PC-9 (cell line): ENCODE data around the gene PPP3R1. TPM values are rescaled to one million over a fixed set of nuclear protein-coding genes. Genes with fewer than 3 reads are reported as not detected.

Experiments used
- BruUV-seq: library from RNA; stranded (reverse); fragments of 400-500 nt; replicated peaks from 2 replicates; lab custom pipeline; 2021; lab: Mats Ljungman, UMichigan
- CTCF ChIA-PET: fragments of 300-600 bp; sonication (Branson Sonifier 250); formaldehyde crosslinking; loops from one replicate; lab custom pipeline; 2022; ENCODE audit warnings: antibody characterized with exemption; lab: Charles Lee
- POLR2A ChIA-PET: fragments of 300-600 bp; sonication (Branson Sonifier 250); formaldehyde crosslinking; loops from one replicate; lab custom pipeline; 2022; ENCODE audit warnings: antibody characterized with exemption; ENCODE audit not compliant: unreplicated experiment; lab: Charles Lee
- DNase-seq, 2 experiments: peaks; one replicate each; pipeline versions ENCODE4 v3.0.0 to v3.0.0-alpha.2; 2015 to 2022; ENCODE audit warnings: mixed read lengths in 1 of 2
- H2AFZ ChIP-seq: fragments of 200-600 bp; sonication (generic); 2 replicates; pipeline ENCODE4 v1.8.1; 2017; ENCODE audit warnings: antibody characterized with exemption
- H3F3A ChIP-seq: fragments of 200-600 bp; sonication (generic); 2 replicates; pipeline ENCODE4 v1.8.1; 2017; ENCODE audit warnings: antibody characterized with exemption, mild to moderate bottlenecking, low read depth; ENCODE audit not compliant: insufficient read depth
- H3K27ac ChIP-seq: fragments of 200-600 bp; sonication (generic); 2 replicates; pipeline ENCODE4 v1.6.1; 2016; ENCODE audit warnings: mixed run types
- H3K27me3 ChIP-seq: fragments of 200-600 bp; sonication (generic); 2 replicates; pipeline ENCODE4 v1.6.1; 2016; ENCODE audit warnings: low read depth, mixed run types; ENCODE audit not compliant: insufficient read depth
- H3K36me3 ChIP-seq: fragments of 200-600 bp; sonication (generic); 2 replicates; pipeline ENCODE4 v1.6.1; 2016; ENCODE audit warnings: low read depth, mixed run types
- H3K4me1 ChIP-seq: fragments of 200-600 bp; sonication (generic); replicated peaks from 2 replicates; pipeline ENCODE4 v1.6.1; 2016; ENCODE audit warnings: mixed run types; ENCODE audit not compliant: insufficient read depth
- H3K4me2 ChIP-seq: fragments of 200-600 bp; sonication (generic); 2 replicates; pipeline ENCODE4 v1.6.1; 2017; ENCODE audit warnings: mixed run types
- H3K4me3 ChIP-seq: fragments of 200-600 bp; sonication (generic); 2 replicates; pipeline ENCODE4 v1.6.1; 2016; ENCODE audit warnings: mixed run types
- H3K79me2 ChIP-seq: fragments of 200-600 bp; sonication (generic); 2 replicates; pipeline ENCODE4 v1.6.1; 2017; ENCODE audit warnings: low read depth, mixed run types
- H3K9me2 ChIP-seq: fragments of 200-600 bp; sonication (generic); 2 replicates; pipeline ENCODE4 v1.8.1; 2017; ENCODE audit warnings: mild to moderate bottlenecking; ENCODE audit not compliant: insufficient read depth
- H3K9me3 ChIP-seq: fragments of 200-600 bp; sonication (generic); 2 replicates; pipeline ENCODE4 v1.8.1; 2016; ENCODE audit warnings: low read depth; ENCODE audit not compliant: insufficient read depth
- H4K20me1 ChIP-seq: fragments of 200-600 bp; sonication (generic); 2 replicates; pipeline ENCODE4 v1.8.1; 2017; ENCODE audit not compliant: insufficient read depth
- CTCF ChIP-seq: fragments of 200-600 bp; sonication (generic); conservative IDR thresholded peaks from 2 replicates; pipeline ENCODE4 v1.6.1; 2017; ENCODE audit warnings: mixed run types, antibody characterized with exemption, mild to moderate bottlenecking, moderate library complexity
- EZH2 ChIP-seq: fragments of 200-600 bp; sonication (generic); IDR thresholded peaks from 2 replicates; pipeline ENCODE4 v1.8.0; 2017; ENCODE audit warnings: antibody characterized with exemption, low read depth
- intact Hi-C: fragments of 100-400 bp; cut with micrococcal nuclease; formaldehyde crosslinking; loops from one replicate; pipeline ENCODE4 v1.10.0; 2022; ENCODE audit not compliant: unreplicated experiment
- total RNA-seq: library from RNA; stranded (reverse); gene quantifications from 2 replicates; pipeline ENCODE4 v1.2.3, GENCODE V29; 2021

The PPP3R1 gene
- total RNA-seq, 1 experiment from 2014 or later = 67.5 TPM

DNA sequence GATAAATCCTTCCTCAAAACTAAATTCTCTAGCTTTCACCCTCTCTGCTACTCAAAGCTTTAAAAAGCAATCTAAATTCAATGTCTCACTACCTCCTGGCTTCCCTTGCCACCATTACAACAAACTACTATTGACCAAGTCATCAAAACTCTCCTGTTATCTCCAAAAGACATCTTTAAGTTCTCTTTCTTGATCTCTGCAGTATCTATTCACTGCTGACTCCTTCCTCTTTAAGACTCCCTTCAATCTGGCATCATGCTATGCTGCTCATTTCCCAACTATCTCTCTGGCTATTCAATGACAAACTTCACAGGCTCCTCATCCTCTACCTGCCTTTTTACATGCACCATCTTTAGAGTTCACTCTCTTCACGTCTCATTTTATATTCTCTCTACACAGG is 5.9 kb downstream of the PPP3R1 start:
- H3K4me3 ChIP-seq = no peak overlapping the region
- peaks cover 15% of the 10 kb centered on the region for H3F3A ChIP-seq
- H3K27me3 ChIP-seq = no peaks in the 10 kb centered on the region
- no peak overlapping the region for H2AFZ ChIP-seq
- BruUV-seq = no TSS peak
- peaks cover 91% of the 10 kb centered on the region for H4K20me1 ChIP-seq
- CTCF ChIA-PET = no interaction called here
- H3K9me2 ChIP-seq = no peaks in the 10 kb centered on the region
- POLR2A ChIA-PET = no interaction called here
- H3K9me3 ChIP-seq = no peaks in the 10 kb centered on the region
- TF ChIP-seq CTCF (no peak), EZH2 (no peak)
- H3K4me1 ChIP-seq = peaks cover 28% of the 10 kb centered on the region
- intact Hi-C loops = no loop called here
- DNase-seq = no peak
- H3K4me2 ChIP-seq = no peak overlapping the region
- H3K27ac ChIP-seq = no peak overlapping the region
- H3K36me3 ChIP-seq = no peaks in the 10 kb centered on the region; the same call in 1 of the 2 replicates
- peaks cover 99% of the 10 kb centered on the region for H3K79me2 ChIP-seq

GRCh38 chr2:68245672-68246071 is 6.7 kb downstream of the PPP3R1 start:
- Histone ChIP-seq H3K27me3 (no peaks in the 10 kb centered on the region), H2AFZ (no peak overlapping the region), H3K4me1 (peaks cover 27% of the 10 kb centered on the region), H3F3A (peaks cover 9% of the 10 kb centered on the region; the same call in 1 of the 2 replicates), H3K4me2 (no peak overlapping the region), H3K79me2 (peaks cover 100% of the 10 kb centered on the region), H4K20me1 (peaks cover 93% of the 10 kb centered on the region), H3K27ac (0 out of 2 replicates have a peak overlapping the region, but pooled peaks have one; percentile 6), H3K9me2 (no peaks in the 10 kb centered on the region), H3K9me3 (no peaks in the 10 kb centered on the region), H3K4me3 (no peak overlapping the region), H3K36me3 (no peaks in the 10 kb centered on the region; the same call in 1 of the 2 replicates)
- POLR2A ChIA-PET = no interaction called here
- intact Hi-C loops = no loop called here
- CTCF ChIA-PET = no interaction called here
- no peak for DNase-seq
- BruUV-seq = no TSS peak
- TF ChIP-seq EZH2 (no peak), CTCF (no peak)

GRCh38 chr2:68245066-68245465 is 7.3 kb downstream of the PPP3R1 start:
- Histone ChIP-seq H3K27ac (0 out of 2 replicates have a peak overlapping the region, but pooled peaks have one; percentile 6), H3K4me1 (peaks cover 21% of the 10 kb centered on the region), H3K9me3 (no peaks in the 10 kb centered on the region), H3K27me3 (no peaks in the 10 kb centered on the region), H4K20me1 (peaks cover 93% of the 10 kb centered on the region), H2AFZ (no peak overlapping the region), H3K4me3 (no peak overlapping the region), H3K9me2 (no peaks in the 10 kb centered on the region), H3K36me3 (no peaks in the 10 kb centered on the region; the same call in 1 of the 2 replicates), H3K4me2 (no peak overlapping the region), H3F3A (0 out of 2 replicates have a peak, but pooled peaks cover 7% of the 10 kb centered on the region), H3K79me2 (peaks cover 100% of the 10 kb centered on the region)
- no TSS peak for BruUV-seq
- intact Hi-C loops = no loop called here
- no peak for TF ChIP-seq CTCF
- no peak for TF ChIP-seq EZH2
- POLR2A ChIA-PET = interaction anchor here (0.5 kb wide), 1 partner anchor 17 kb away, joined by 3 read pairs; no protein-coding TSS in a partner anchor
- DNase-seq = no peak
- CTCF ChIA-PET = no interaction called here
